Erythroblast (primary cell): ENCODE measurements around the gene EGFR.

Experiments used
- GATA1 ChIP-seq: IDR thresholded peaks from 2 replicates; pipeline ENCODE4 v1.6.1; 2011; ENCODE audit warnings: low read depth, mild to moderate bottlenecking, control low read depth, low read length, moderate library complexity
- POLR2A ChIP-seq: IDR thresholded peaks from 2 replicates; pipeline ENCODE4 v1.6.1; 2011; ENCODE audit warnings: mild to moderate bottlenecking, low read length

GRCh38 chr7:55174456-55174855, 155.6 kb downstream of the EGFR start:
- TF ChIP-seq POLR2A (no peak), GATA1 (no peak)
